Keratinocyte (primary cell): ENCODE data around the gene COL6A2. TPM values are rescaled to one million over a fixed set of nuclear protein-coding genes. Genes with fewer than 3 reads are reported as not detected.

ENCODE experiments used
- DNase-seq: peaks from one replicate; pipeline ENCODE4 v3.0.0-alpha.2; 2011; ENCODE audit warnings: low read depth, missing footprints, low spot score
- FAIRE-seq: peaks from 2 replicates; lab custom pipeline; 2011; peaks lifted over from hg19 to GRCh38; lab: Jason Lieb, UNC
- H2AFZ ChIP-seq: 2 replicates; pipeline ENCODE4 v1.6.0; 2012; ENCODE audit warnings: low read length, control low read depth, inconsistent platforms; ENCODE audit not compliant: control insufficient read depth
- H3K27ac ChIP-seq: 2 replicates; pipeline ENCODE4 v1.5.1; 2011; ENCODE audit warnings: low read length; ENCODE audit not compliant: control insufficient read depth, insufficient read depth
- H3K27me3 ChIP-seq: 3 replicates; pipeline ENCODE4 v1.6.0; 2011; ENCODE audit warnings: low read length; ENCODE audit not compliant: control insufficient read depth, insufficient read depth; ENCODE audit errors: extremely low read depth
- H3K36me3 ChIP-seq, 2 experiments: 2 replicates in 1 of 2; 3 replicates in 1 of 2; pipeline ENCODE4 v1.5.1; 2011; ENCODE audit warnings: low read length in 2 of 2, mild to moderate bottlenecking in 1 of 2; ENCODE audit not compliant: control insufficient read depth in 2 of 2, insufficient read depth in 2 of 2; ENCODE audit errors: extremely low read depth in 1 of 2
- H3K4me1 ChIP-seq: 3 replicates; pipeline ENCODE4 v1.5.1; 2011; ENCODE audit warnings: low read length; ENCODE audit not compliant: control insufficient read depth, insufficient read depth; ENCODE audit errors: extremely low read depth
- H3K4me2 ChIP-seq: 3 replicates; pipeline ENCODE4 v1.6.0; 2011; ENCODE audit warnings: low read depth, low read length; ENCODE audit not compliant: control insufficient read depth, insufficient read depth; ENCODE audit errors: extremely low read depth
- H3K4me3 ChIP-seq, 3 experiments: fragments of 200-600 bp in 1 of 3; sonication (generic) in 1 of 3; 2 replicates in 2 of 3; 3 replicates in 1 of 3; pipeline ENCODE4 v1.5.1; 2011 to 2016; ENCODE audit warnings: low read length in 3 of 3, mild to moderate bottlenecking in 3 of 3, control low read depth in 2 of 3, inconsistent platforms in 1 of 3, low read depth in 1 of 3, mixed read lengths in 1 of 3, mixed run types in 1 of 3, moderate library complexity in 1 of 3; ENCODE audit not compliant: control insufficient read depth in 2 of 3, insufficient read depth in 2 of 3; ENCODE audit errors: extremely low read depth in 1 of 3
- H3K79me2 ChIP-seq: 2 replicates; pipeline ENCODE4 v1.6.0; 2012; ENCODE audit warnings: low read length; ENCODE audit not compliant: control insufficient read depth, insufficient read depth
- H3K9ac ChIP-seq: 3 replicates; pipeline ENCODE4 v1.6.0; 2011; ENCODE audit warnings: low read length; ENCODE audit not compliant: control insufficient read depth, insufficient read depth; ENCODE audit errors: extremely low read depth
- H3K9me1 ChIP-seq: 3 replicates; pipeline ENCODE4 v1.6.0; 2011; ENCODE audit warnings: low read length; ENCODE audit not compliant: control insufficient read depth, insufficient read depth; ENCODE audit errors: extremely low read depth
- H3K9me3 ChIP-seq: 2 replicates; pipeline ENCODE4 v1.5.1; 2012; ENCODE audit warnings: low read depth, low read length; ENCODE audit not compliant: control insufficient read depth
- H4K20me1 ChIP-seq: 3 replicates; pipeline ENCODE4 v1.6.0; 2011; ENCODE audit warnings: low read length; ENCODE audit not compliant: control insufficient read depth, insufficient read depth; ENCODE audit errors: extremely low read depth
- CTCF ChIP-seq, 3 experiments: IDR thresholded peaks in 1 of 3; conservative IDR thresholded peaks in 1 of 3; optimal IDR thresholded peaks in 1 of 3; 2 replicates in 2 of 3; 3 replicates in 1 of 3; pipeline versions ENCODE3 to v1.5.1; 2011; ENCODE audit warnings: low read length in 3 of 3, mild to moderate bottlenecking in 3 of 3, moderate library complexity in 2 of 3, control low read depth in 1 of 3, inconsistent platforms in 1 of 3; ENCODE audit not compliant: insufficient read depth in 2 of 3; ENCODE audit errors: extremely low read depth in 1 of 3
- EZH2 ChIP-seq: IDR thresholded peaks from one replicate; pipeline ENCODE4 v1.6.1; 2012; ENCODE audit warnings: inconsistent platforms, mild to moderate bottlenecking, low read length, moderate library complexity
- dilution Hi-C: fragments of 300-500 bp; cut with MboI; formaldehyde crosslinking; loops from one replicate; pipeline ENCODE4 v1.7.0; 2020; ENCODE audit warnings: low sequenced_read_pairs; ENCODE audit not compliant: extremely low pct_ligation_motif_present
- polyA plus RNA-seq, 5 experiments: library from polyadenylated mRNA; depleted of rRNA in 3 of 5; stranded (reverse) in 3 of 5; stranded (forward) in 1 of 5; unstranded in 1 of 5; fragments of >200 nt; gene quantifications; 1 replicate in 1 of 5; 2 replicates in 3 of 5; 3 replicates in 1 of 5; pipeline versions ENCODE4 v1.2.1 to v1.2.3, GENCODE V29; 2011 to 2012; ENCODE audit warnings: missing spikeins in 2 of 5, low read depth in 1 of 5, low replicate concordance in 1 of 5

Gene COL6A2
- polyA plus RNA-seq, 1 donor (not counting 4 experiments of a cell fraction or from before 2014, with no cell fraction given) = 0.03 TPM

GRCh38 chr21:46111193-46111571 lies 13.3 kb downstream of the COL6A2 start:
- Histone ChIP-seq H3K36me3 (no peaks in the 10 kb centered on the region), H3K4me3 (no peak overlapping the region), H3K27ac (no peak overlapping the region), H3K79me2 (no peaks in the 10 kb centered on the region), H3K9ac (no peak overlapping the region), H3K27me3 (no peaks in the 10 kb centered on the region), H3K4me1 (no peaks in the 10 kb centered on the region), H2AFZ (no peak overlapping the region), H3K4me2 (no peak overlapping the region), H3K9me3 (peaks cover 5% of the 10 kb centered on the region), H4K20me1 (no peaks in the 10 kb centered on the region), H3K9me1 (no peaks in the 10 kb centered on the region)
- no peak for FAIRE-seq
- dilution Hi-C loops = no loop called here
- no peak for DNase-seq
- no peak for TF ChIP-seq EZH2
- no peak for TF ChIP-seq CTCF (optimal IDR thresholded peaks at IDR 0.05 in 1 of 3, IDR thresholded peaks at IDR 0.05 in 1 of 3, conservative IDR thresholded peaks at IDR 0.05 in 1 of 3; ENCODE audit: extremely low read depth in 1 of 3, insufficient read depth in 2 of 3, low read length in 3 of 3)

DNA sequence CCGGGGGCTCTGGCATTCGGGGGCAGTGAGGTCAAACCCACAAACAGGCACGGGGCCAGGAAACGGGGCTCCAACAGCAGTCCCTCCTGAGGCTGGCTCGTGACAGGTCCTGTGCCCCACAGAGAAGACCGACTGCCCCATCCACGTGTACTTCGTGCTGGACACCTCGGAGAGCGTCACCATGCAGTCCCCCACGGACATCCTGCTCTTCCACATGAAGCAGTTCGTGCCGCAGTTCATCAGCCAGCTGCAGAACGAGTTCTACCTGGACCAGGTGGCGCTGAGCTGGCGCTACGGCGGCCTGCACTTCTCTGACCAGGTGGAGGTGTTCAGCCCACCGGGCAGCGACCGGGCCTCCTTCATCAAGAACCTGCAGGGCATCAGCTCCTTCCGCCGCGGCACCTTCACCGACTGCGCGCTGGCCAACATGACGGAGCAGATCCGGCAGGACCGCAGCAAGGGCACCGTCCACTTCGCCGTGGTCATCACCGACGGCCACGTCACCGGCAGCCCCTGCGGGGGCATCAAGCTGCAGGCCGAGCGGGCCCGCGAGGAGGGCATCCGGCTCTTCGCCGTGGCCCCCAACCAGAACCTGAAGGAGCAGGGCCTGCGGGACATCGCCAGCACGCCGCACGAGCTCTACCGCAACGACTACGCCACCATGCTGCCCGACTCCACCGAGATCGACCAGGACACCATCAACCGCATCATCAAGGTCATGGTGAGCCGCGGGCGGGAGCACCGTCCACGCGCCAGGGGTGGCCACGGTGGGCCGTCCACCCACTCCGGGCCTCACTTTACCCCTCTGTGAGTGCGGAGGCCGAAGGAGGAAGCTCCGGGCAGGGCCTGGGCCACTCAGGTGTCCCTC lies 14.2 kb downstream of the COL6A2 start:
- FAIRE-seq (no peak), DNase-seq (no peak)
- Histone ChIP-seq H2AFZ (no peak overlapping the region), H3K36me3 (no peaks in the 10 kb centered on the region), H3K4me2 (no peak overlapping the region), H4K20me1 (no peaks in the 10 kb centered on the region), H3K27ac (no peak overlapping the region), H3K27me3 (no peaks in the 10 kb centered on the region), H3K9ac (no peak overlapping the region), H3K9me1 (no peaks in the 10 kb centered on the region), H3K9me3 (peaks cover 5% of the 10 kb centered on the region), H3K79me2 (no peaks in the 10 kb centered on the region), H3K4me1 (no peaks in the 10 kb centered on the region), H3K4me3 (no peak overlapping the region)
- dilution Hi-C loops = no loop called here
- TF ChIP-seq CTCF (optimal IDR thresholded peaks at IDR 0.05 in 1 of 3, IDR thresholded peaks at IDR 0.05 in 1 of 3, conservative IDR thresholded peaks at IDR 0.05 in 1 of 3; ENCODE audit: extremely low read depth in 1 of 3, insufficient read depth in 2 of 3, low read length in 3 of 3) (no peak), EZH2 (no peak)
